GM19328 (cell line): ENCODE measurements around the gene FAM43A.

Experiments used
- ATAC-seq: cut with Tn5 transposase; IDR thresholded peaks from one replicate; pipeline ENCODE4 v1.9.1; 2021; ENCODE audit warnings: mild to moderate bottlenecking, moderate library complexity; ENCODE audit not compliant: unreplicated experiment

Gene FAM43A

GRCh38 chr3:194675081-194675640 is 10.5 kb upstream of the FAM43A start:
- ATAC-seq: no peak

GRCh38 chr3:194675680-194676079 is 10.0 kb upstream of the FAM43A start:
- no peak for ATAC-seq

DNA sequence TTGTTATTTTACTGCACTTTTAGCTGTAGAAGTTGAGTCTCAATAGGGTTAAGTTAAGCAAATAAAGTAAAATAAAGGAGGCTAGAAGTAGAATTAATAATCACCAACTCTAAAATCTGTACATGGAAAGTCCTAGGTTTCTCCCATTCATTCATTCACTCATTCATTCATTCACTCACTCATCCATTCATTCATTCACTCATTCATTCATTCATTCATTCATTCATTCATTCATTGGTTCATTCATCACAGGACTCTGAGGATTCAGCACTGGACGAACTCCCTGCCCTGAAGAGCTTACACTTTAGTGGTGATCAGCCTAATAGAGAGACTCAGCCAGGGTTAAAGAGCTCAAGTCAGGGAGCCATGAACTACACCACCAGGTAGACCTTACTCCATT is 9.2 kb upstream of the FAM43A start:
- no peak for ATAC-seq

DNA sequence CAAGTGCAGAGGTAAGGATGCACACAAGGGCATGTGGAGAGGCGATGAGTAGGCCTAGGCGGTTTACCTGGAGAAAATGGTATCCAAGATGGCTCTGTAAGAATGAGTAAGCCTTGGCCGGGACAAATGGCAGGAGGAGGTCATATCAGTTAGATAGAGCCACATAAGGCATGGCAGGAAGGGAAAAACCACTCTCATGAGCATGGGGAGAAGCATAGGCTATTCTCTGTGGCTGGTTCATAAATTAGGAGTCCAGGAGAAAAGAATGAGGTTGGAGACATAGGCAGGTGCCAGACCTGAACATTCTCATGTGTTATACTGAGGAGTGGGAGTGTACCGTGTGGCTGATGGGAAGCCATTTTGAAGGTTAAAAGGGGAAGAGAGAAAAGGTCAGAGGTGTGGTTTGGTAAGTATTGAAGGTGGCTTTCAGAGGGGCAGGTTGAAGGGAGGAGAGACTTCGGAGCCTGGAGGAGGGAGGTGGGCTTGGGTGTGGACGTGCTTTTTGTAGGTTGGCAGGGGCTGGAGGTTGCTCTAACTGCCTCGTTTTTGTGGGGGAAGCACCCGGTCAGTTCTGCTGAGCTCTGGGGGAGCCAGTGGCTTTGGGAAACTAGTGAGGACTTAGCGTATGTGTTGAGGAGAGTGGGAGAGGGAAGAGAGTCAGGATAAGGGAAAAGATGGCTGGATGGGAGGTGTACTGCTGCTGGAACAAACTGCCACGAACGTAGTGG is 4.6 kb upstream of the FAM43A start:
- ATAC-seq: no peak

- no peak for ATAC-seq
These were observed 3.4 kb upstream of the FAM43A start for GRCh38 chr3:194682189-194682693.

GRCh38 chr3:194682694-194683310 is 2.9 kb upstream of the FAM43A start:
- ATAC-seq: no peak

GRCh38 chr3:194683380-194683779 is 2.3 kb upstream of the FAM43A start:
- no peak for ATAC-seq

- no peak for ATAC-seq
These were observed 492 bp upstream of the FAM43A start for GRCh38 chr3:194685065-194685717.

- ATAC-seq: no peak
These were observed 732 bp downstream of the FAM43A start for GRCh38 chr3:194686414-194686815.

DNA sequence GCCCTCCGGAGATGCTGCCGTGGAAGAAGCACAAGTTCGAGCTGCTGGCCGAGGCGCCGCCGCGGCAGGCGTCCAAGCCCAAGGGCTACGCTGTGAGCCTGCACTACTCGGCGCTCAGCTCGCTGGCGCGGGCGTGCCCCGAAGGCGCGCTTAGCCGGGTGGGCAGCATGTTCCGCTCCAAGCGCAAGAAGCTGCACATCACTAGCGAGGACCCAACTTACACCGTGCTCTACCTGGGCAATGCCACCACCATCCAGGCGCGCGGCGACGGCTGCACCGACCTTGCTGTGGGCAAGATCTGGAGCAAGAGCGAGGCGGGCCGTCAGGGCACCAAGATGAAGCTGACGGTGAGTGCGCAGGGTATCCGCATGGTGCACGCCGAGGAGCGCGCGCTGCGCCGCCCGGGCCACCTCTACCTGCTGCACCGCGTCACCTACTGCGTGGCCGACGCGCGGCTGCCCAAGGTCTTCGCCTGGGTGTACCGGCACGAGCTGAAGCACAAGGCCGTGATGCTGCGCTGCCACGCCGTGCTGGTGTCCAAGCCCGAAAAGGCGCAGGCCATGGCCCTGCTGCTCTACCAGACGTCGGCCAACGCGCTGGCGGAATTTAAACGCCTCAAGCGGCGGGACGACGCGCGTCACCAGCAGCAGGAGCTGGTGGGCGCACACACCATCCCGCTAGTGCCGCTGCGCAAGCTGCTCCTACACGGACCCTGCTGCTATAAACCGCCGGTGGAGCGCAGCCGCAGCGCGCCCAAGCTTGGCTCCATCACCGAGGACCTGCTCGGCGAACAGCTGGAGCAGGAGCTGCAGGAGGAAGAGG is 1.3 kb downstream of the FAM43A start:
- no peak for ATAC-seq

DNA sequence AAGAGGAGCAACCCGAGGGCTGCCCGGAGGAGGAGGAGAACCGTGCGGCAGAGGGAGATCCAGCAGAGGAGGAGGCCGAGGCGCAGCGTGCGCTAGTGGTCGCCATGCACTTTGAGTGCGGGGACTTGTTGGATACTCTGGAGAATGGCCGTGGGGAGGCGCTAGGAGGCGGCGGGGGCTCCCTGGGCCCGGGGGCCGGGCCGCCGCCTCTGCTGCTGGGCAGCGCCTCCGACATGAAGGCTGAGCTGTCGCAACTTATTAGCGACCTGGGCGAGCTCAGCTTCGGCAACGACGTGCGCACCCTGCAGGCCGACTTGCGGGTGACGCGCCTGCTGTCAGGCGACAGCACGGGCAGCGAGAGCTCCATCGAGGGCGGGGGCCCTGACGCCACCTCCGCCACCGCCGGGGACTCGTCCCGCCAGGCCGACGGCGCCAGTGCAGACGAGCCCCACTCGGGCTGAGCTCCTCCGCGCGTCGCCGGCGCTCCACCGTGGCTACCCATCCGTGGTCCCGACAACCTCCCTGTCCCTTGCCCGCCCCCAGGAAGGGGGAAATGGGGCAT is 2.0 kb downstream of the FAM43A start:
- peak; percentile 36 for ATAC-seq

- no peak for ATAC-seq
These were observed 2.6 kb downstream of the FAM43A start for GRCh38 chr3:194688200-194688740.

GRCh38 chr3:194688946-194689345 is 3.3 kb downstream of the FAM43A start:
- no peak for ATAC-seq

DNA sequence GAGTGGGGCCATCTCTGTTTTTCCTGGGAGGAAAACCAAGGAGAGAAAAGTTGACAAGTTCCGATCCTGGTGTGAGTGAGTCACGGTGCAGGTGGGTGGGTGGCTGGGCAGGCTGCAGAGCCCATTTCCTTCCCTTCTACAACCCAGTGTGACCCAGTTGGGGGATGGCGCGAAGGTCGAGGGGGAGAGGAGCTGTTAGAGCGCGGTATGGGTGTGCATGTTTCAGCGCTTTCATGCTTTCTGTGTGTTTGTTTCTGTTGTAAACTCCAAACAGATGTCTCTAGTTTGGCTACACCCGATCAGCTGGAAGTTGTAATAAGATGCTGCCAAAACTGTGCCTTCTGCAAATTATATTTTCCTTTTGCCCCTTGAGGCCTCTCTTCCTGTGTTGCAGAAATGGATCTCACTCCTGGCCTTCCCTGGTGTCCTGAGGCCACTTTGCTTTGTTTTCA is 3.8 kb downstream of the FAM43A start:
- ATAC-seq: no peak

DNA sequence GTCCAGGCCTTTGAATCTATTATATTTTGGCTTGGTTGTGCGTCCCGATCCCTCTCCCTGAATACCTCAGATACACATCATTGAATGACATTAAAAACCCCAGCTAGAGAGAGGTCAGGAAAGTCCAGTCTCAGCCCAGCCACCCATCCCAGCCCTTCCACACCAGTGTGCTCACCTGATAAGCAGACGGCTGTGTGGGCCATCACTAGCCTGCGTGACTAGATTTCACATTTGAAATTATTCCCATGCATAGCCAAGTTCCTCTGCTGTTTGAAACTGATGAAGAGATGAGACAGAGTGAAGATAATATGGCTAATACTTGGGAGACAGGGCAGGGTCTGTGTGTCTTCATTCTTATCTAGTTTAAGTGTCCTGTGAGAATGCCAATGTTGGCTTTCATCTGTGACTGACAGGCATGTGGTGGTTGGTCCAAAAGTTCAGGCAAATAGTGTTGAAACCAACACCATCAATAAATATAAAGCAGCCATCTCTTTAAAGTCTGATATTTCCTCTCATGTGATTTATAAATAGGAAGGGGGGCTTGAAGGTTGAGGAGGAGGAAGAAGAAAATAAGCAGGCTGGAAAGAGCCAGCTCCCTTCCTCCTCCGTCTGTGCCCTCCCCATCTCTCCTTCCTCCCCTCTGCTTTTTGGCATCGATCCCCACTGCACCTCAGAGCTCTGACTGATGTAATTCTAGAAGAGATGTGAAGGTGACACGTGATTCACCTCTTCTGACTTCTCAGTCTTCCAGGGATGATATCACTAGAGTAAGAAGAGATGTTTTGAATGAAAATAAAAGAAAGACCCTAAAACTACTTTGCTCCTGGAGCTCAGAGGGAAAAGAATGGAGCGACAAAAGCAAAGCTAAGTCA is 5.1 kb downstream of the FAM43A start:
- ATAC-seq: no peak

DNA sequence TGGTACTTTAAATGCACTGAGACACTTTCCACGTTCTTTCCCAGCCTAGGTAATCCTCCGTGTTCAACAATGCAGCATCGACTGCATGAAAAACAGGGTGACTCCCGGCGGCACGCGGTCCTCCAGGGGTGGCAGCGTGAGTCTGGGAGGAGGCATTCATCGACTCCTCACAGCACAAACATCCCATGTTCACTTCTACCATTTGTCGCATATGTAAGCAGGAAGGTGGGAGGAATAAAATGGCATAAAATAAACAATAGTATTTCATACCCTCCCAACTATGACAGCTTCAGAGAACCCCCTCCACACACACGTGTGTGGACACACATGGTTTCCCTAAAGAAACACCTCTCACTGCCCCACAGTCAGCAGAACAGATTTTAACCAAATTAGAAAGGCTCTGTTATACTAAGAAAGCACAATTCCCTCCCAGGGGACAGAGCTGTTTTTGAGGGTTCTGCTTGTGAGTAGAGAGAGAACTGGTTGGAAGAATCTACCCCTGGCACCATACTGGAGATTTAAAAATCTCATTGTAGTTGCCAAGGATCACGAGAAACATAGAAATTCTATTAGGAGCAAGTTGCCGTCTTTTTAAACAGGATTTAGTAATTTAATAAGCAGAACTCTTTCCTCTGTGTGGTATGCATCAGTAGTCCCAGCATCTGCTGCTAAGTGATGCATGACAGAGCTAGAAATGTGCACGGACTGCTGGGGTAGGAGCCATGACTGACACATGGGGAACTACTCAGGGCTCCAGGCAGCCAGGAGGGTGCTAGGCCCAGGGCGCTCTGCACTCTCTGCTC is 6.0 kb downstream of the FAM43A start:
- peak; percentile 69 for ATAC-seq

DNA sequence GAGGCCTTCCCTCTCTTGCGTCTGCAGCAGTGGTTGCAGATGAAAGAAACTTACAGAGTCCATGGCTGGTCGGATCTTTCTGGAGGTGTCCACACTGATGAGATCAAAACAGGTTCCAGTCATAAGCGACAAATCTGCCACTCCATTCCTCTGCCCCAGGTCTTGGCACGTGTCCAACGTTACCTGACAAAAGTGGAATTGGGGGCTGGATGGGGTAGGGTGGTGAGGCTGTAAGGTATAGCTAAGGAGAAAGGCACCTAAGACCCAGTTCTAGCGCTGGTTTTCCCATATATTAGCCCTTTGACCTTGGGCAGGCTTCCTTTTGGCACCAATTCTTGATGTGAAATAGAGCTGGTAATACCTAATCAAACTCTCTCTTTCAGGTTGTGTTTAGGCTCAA is 11.0 kb downstream of the FAM43A start:
- no peak for ATAC-seq

DNA sequence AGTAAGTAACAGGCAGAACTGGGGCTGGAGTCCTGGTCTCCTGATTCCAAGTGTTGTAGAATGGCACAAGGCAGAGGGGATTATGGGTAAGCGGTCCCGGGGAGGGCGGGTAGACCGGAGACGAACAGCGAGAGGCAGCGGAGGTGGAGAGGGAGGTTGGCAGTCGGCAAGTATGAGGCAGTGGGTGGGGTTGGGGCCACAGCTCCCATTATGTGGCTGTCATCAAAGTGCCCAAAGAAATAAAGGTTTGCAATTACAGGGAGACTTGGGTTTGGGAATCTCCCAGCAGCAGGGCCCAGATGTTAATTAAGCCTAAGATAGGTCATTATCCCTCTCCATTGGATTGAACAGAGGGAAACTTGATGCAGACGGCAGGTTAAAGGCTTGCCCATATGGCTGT is 16.9 kb downstream of the FAM43A start:
- no peak for ATAC-seq
